Measurements from ENCODE around the gene RAET1L. TPM values are rescaled to one million over a fixed set of nuclear protein-coding genes. Genes with fewer than 3 reads are reported as not detected.
"Not testable (repeated sequence)": the region's sequence is repeated elsewhere in the genome, so short reads cannot be mapped to it uniquely, and the experiment has no call there.

The RAET1L gene
- not detected for total RNA-seq
- long read RNA-seq, donor 1: 0 reads
- long read RNA-seq, donor 2: 0 reads

DNA sequence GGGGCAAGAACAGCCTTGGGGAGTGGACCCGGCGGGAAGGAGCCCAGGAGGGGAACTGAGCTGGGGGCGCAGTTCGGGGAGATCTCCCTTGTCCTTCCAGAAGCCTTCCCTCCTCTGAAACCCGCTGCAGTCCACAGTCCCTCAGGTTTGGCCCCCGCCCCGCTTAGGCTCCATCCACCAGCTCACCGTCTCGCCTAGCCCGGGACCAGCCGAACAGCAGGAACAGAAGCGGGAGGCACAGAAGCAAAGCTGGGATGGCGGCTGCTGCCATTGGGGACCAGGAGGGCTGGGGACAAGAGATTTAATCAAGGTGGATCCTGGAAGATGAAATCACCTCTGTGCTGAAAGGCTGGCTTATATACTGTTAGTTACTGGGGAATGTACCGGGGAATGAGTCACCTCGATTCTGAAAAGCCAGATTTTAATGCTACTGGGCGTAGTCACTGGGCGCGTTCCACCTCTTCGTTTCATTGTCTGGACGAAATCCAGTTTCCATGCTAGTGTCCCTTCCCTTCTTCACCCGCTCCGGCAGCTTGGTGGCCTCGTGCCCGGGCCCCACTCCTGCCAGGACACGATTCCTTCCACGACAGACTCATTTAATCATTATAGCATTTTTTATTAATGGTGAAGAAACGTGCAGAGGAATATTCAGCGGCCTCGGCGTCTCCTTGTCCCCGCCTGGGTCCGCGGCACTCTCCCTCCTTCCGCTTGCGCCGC is at the start of gene RAET1L:
TSS of gene RAET1L (minus strand) at position 332 of the 717 bp plus-strand sequence. CDS start at position 271, 61 bp downstream.
- intact Hi-C loops (cut with DNase I): no loop called here
- peak; percentile 83 for DNase-seq (ENCODE audit: low spot score)

- no peak for DNase-seq (ENCODE audit: low spot score)
- intact Hi-C loops (cut with DNase I): no loop called here
Measured at GRCh38 chr6:150075034-150075421, 49.7 kb upstream of the RAET1L start.

DNA sequence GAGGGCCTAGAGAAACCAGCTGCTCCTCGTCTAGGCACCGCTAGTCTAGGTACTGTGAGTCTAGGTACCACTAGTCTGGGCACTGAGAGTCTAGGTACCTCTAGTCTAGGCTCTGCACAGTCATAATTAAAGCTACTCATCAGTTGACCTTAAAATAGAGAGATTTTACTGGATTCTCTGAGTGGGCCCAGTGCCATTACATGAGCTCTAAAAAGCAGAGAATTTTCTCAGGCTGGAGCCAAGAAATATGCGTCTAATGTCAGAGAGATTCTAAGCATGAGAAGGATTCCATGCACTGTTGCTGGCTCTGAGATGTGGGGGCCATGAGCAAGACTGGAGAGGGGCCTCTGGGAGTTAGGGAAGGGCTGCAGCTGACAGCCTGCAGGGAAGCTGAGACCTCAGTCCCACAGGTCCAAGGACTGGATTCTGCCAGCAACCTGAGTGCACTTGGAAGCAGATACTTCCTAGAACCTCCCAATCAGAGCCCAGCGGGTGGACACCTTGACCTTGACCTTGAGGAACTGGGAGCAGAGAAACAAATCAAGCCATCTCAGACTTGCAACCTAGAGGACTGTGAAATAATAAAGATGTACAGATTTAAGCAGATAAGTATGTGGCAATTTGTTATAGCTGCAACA is 49.2 kb upstream of the RAET1L start:
- intact Hi-C loops (cut with DNase I); DNase-seq (ENCODE audit: low spot score): not testable (repeated sequence)

- DNase-seq (ENCODE audit: low spot score): no peak
- intact Hi-C loops (cut with DNase I): no loop called here
Measured at GRCh38 chr6:150072201-150072600, 46.9 kb upstream of the RAET1L start.

DNA sequence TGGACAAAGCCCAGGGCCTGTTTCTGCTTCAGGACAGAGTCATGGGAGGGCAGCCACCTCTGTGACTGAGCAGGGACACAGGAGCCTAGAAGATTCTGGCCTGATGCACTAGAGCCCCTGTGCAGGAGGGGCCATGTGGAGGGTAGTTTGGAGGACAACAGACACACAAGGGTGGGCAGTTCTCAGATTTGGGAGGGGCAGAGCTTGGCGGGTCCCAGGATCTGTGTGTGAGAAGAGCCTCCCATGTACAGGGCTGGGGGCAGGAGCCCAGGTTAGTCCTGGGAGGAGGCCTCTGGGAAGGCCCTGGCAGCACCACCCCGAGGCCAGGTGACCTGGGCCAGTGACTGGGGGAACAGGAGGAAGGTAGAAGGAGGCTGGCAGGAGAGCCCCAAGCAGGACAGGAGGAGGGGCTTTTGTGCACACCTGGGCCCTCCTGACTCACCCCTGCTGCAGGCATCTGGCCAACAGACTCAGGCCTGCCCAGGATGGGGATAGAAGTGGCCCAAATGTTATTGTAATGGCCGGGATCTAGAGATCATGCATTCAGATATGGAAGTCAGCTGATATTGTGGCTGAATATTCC is 45.0 kb upstream of the RAET1L start:
- DNase-seq (ENCODE audit: low spot score): no peak
- intact Hi-C loops (cut with DNase I): no loop called here

- no peak for DNase-seq (ENCODE audit: low spot score)
- intact Hi-C loops (cut with DNase I): no loop called here
Measured at GRCh38 chr6:150069706-150070105, 44.4 kb upstream of the RAET1L start.

GRCh38 chr6:150068720-150069648 is 43.7 kb upstream of the RAET1L start, which contains the start of gene ULBP3:
Gene ULBP3 (minus strand): TSS chr6:150069121. CDS start chr6:150069066, 55 bp downstream.
- peak; percentile 93 for DNase-seq (ENCODE audit: low spot score)
- intact Hi-C loops (cut with DNase I): no loop called here

DNA sequence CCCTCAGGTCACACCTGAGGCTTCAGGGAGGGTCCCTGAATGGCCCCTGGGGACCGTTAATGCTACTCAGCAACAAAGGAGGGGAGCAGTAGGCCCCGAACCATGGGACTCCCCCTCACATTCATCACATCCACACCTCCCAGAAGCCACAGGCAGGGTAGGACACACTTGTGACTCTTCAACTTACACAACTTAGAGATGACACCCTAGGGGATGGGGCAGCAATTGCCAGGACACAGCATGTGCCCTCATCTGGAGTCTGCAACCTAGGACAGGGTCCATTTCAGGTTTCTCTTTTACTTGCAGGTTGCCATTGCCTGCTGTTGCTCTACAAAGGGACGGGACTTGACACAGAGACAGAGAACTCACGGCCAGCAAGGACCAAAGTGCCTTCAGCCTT is 42.8 kb upstream of the RAET1L start:
- intact Hi-C loops (cut with DNase I): no loop called here
- DNase-seq (ENCODE audit: low spot score): no peak

- intact Hi-C loops (cut with DNase I): no loop called here
- peak; percentile 18 for DNase-seq (ENCODE audit: low spot score)
Measured at GRCh38 chr6:150065083-150065482, 39.8 kb upstream of the RAET1L start.

- intact Hi-C loops (cut with DNase I): no loop called here
- DNase-seq (ENCODE audit: low spot score): no peak
Measured at GRCh38 chr6:150063640-150064039, 38.3 kb upstream of the RAET1L start.

DNA sequence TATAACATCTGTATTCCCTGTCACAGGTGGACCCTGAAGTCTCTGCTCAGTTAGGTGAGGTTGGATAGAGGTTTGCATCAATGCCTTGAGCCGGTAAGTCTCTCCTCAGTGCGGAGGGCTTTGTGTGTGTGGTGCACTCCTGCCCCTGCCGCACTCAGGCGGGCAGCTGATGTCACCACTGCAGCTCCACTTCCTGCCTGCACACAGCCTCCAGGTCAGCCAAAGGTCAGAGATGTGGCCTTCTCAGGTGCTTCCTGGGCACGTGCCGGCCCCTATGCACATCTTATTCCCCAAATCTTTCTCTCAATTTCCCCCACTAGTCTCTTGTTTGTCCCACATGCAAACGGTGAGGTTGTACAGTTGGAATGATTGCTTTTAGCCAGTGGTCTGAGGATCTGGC is 34.6 kb upstream of the RAET1L start:
- DNase-seq (ENCODE audit: low spot score); intact Hi-C loops (cut with DNase I): not testable (repeated sequence)

GRCh38 chr6:150058986-150059385 is 33.7 kb upstream of the RAET1L start:
- no peak for DNase-seq (ENCODE audit: low spot score)
- intact Hi-C loops (cut with DNase I): no loop called here

GRCh38 chr6:150058231-150058792 is 33.0 kb upstream of the RAET1L start:
- intact Hi-C loops (cut with DNase I): no loop called here
- no peak for DNase-seq (ENCODE audit: low spot score)

GRCh38 chr6:150057501-150057951 is 32.2 kb upstream of the RAET1L start:
- DNase-seq (ENCODE audit: low spot score): no peak

GRCh38 chr6:150056916-150057315 is 31.6 kb upstream of the RAET1L start:
- no peak for DNase-seq (ENCODE audit: low spot score)
- intact Hi-C loops (cut with DNase I): no loop called here

More at GRCh38 chr6:150057501-150057951, 32.2 kb upstream of the RAET1L start:
- intact Hi-C loops (cut with DNase I): no loop called here

DNA sequence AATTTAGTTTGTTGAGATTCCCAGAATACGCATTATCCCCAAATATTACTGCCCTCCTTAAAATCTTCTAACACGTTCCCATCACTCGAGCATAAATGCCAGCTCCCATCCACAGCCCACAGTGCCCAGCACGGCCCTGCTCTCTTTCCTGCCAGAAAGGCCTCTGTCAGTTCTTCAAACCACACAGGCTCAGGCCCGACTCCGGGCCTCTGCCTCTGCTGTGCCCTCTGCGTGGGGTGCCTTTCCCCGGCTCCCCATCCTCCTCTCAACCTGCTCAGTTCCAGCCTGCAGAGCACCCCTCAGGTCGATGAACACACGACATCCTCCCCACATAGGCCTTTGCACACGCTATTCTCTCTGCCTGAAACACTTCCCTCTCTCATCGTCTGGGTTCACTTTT is 30.8 kb upstream of the RAET1L start:
- intact Hi-C loops (cut with DNase I): no loop called here
- DNase-seq (ENCODE audit: low spot score): no peak

- intact Hi-C loops (cut with DNase I): no loop called here
- no peak for DNase-seq (ENCODE audit: low spot score)
Measured at GRCh38 chr6:150055131-150055530, 29.8 kb upstream of the RAET1L start.

DNA sequence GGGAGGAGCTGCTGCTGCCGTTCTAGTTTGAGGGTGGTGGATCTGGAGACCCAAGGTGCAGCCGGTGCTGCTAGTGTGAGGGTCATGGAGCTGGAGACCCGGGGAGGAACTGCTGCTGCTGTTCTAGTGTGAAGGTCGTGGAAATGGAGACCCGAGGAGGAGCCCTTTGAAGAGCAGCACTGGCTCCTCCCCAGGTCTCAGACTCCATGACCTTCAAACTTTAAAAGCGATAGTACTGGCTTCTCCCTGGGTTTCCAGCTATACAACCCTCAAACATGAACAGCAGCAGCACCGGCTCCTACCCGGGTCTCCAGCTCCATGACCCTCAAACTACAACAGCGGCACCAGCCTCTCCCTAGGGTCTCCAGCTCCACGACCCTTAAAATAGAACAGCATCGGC is 28.1 kb upstream of the RAET1L start:
- DNase-seq (ENCODE audit: low spot score): no peak
- intact Hi-C loops (cut with DNase I): no loop called here

- no peak for DNase-seq (ENCODE audit: low spot score)
Measured at GRCh38 chr6:150050846-150051245, 25.5 kb upstream of the RAET1L start.

More at GRCh38 chr6:150050846-150051245, 25.5 kb upstream of the RAET1L start:
- intact Hi-C loops (cut with DNase I): no loop called here

All from posterior vena cava (tissue), 2 donors.